Hindlimb muscle (tissue), 1 donor: ENCODE measurements around the gene SETD6. TPM values are rescaled to one million over a fixed set of nuclear protein-coding genes. Genes with fewer than 3 reads are reported as not detected.
"Not testable (repeated sequence)": the region's sequence is repeated elsewhere in the genome, so short reads cannot be mapped to it uniquely, and the experiment has no call there.

Experiments
- DNase-seq: peaks from one replicate; pipeline ENCODE4 v3.0.0-alpha.2; 2013
- polyA plus RNA-seq: library from polyadenylated mRNA; unstranded; fragments of 120-200 nt; gene quantifications from one replicate; pipeline ENCODE4 v1.2.1, GENCODE V29; 2013; ENCODE audit not compliant: insufficient read length

SETD6 gene, protein sequence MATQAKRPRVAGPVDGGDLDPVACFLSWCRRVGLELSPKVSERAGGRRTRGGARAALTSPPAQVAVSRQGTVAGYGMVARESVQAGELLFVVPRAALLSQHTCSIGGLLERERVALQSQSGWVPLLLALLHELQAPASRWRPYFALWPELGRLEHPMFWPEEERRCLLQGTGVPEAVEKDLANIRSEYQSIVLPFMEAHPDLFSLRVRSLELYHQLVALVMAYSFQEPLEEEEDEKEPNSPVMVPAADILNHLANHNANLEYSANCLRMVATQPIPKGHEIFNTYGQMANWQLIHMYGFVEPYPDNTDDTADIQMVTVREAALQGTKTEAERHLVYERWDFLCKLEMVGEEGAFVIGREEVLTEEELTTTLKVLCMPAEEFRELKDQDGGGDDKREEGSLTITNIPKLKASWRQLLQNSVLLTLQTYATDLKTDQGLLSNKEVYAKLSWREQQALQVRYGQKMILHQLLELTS
- 16.9 TPM for polyA plus RNA-seq

DNA sequence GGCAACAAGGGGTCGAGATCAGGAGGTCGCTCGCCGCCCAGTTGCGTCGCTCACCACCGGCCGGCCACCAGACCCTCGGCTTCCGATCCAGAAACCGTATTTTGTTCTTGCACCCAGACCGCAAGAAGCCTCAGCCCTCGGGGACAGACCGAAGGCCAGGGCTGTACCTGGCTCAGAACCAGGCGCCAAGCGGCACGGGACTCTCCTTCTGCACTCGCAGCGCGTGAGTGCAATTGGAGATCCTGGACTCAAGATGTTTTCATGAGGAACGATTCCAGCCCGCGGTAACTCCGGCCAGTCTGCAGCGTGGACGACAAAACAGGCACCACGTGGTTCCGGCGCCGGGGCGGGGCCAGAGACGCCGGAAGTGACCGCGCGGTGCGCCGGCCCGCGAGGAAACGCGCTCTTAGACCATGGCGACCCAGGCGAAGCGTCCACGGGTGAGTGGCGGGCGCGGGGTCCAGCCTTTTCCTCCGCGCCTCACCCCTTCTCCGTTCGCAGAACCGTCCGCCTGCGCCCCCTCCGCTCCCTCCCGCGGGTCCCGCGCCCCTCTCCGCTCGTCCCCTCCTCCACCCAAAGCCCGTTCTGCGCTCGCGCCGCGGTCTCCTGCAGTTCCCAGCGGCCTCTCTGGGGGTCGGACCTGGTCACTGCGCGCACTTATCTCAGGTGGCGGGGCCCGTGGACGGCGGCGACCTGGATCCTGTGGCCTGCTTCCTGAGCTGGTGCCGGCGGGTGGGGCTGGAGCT lies at the start of gene SETD6:
Gene SETD6 (plus strand): TSS at position 393 of the 746 bp plus-strand sequence. CDS start 21 bp downstream, at position 414.
- DNase-seq: peak; percentile 92

DNA sequence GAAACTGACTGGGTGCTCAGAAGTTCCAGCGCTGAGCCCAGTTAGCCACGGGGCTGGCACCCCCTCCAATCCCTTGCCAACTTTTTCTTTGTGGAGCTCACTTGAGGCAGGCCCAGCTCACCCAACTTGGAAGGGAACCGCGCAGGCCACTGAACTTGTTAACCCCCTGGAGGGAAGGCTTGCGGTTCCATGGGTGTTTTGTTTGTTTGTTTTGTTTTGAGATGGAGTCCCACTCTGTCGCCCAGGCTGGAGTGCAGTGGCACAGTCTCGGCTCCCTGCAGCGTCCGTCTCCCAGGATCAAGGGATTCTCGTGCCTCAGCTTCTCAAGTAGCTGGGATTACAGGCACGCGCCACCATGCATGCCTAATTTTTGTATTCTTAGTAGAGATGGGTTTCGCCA lies 49.5 kb upstream of the SETD6 start:
- DNase-seq: no peak

DNA sequence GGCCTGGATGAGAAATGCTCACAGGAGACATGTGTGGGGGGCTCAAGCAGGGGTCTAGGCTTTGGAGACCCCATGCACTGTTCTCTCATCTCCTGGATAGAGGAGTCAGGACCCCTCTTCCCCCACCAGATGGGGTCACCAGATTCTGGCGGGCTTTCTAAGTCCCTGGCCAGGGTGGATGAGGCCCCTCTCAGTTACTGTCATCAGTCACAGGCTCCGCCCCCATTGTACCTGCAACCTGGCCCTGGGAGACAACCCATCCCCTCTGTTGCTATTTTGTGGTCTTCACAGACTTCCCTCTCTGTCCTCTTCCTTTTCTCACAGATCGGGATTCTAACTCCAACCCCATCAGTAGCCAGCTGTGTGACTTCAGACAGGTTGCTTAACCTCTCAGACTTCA lies 48.9 kb upstream of the SETD6 start:
- no peak for DNase-seq

DNA sequence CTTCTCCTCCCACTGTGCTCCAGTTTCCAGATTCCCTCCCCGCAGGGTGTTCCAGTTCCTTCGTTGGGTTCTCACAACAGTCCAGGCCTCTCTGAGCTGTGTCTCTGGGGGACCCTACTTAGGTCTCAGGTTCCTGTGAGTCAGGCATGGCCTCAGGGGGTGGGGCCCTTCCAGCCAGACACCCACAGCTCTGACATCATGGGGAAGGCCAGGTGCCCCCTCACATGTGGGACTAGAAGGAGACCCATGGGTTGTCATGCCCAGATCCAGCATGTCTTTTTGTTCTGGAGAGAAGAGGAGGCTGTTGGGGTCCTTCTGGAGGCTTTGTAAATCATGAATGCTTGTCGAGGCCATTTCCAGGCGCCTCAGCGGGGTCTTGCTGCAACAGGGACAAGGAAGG lies 47.4 kb upstream of the SETD6 start:
- DNase-seq: no peak

DNA sequence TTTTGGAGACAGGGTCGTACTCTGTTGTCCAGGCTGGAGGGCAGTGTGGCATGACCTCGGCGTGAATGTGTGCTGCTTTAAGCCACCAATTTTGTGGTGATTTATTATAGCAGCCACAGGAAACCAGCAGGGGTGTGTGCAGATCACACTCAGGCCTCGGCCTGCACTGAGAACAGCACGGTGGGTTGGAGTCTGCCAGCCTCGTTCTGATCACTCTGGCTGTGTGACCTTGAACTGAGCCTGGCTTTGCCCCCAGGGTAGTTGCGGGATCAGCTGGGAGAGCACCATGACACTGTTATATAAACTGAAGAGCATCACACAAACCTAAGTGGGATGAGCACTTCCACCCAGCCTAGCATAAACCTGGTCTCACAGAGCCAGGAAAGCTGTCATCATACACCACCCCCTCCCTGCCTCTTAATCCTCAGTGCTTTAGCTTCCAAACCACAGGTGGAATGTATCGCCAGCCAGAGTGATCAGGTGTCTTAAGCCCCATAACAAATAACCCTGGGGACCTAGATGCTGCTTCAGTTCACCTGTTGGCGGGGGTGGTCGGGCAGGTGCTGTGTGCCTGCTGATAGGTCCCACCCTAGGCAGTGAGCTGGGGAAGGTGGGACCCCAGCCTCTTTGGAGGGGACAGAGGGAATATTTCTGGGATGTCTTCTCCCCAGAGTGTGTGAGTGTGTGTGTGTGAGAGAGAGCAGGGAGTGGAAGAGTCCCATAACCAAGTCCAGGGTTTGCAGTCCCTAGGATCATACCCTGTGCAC lies 43.9 kb upstream of the SETD6 start:
- DNase-seq: no peak

DNA sequence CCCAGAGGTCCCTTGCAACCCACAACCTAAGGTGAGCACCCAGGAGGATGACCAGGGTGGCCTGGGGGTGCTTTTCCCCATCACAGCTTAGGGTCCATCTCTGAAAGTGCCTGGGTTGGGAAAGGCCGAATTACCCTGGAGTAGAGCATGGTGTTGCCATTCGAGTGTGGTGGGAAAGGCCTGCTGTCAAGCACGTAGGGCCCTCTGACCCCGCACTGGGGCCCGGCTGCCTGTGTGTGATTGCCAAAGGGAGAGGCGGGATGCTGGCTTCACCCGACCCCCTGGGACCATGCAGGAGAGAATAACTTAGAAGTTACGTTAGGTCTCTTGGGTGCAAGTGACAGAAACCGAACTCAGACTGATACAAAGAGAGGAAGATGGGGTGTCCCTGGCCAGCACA lies 43.1 kb upstream of the SETD6 start:
- no peak for DNase-seq

DNA sequence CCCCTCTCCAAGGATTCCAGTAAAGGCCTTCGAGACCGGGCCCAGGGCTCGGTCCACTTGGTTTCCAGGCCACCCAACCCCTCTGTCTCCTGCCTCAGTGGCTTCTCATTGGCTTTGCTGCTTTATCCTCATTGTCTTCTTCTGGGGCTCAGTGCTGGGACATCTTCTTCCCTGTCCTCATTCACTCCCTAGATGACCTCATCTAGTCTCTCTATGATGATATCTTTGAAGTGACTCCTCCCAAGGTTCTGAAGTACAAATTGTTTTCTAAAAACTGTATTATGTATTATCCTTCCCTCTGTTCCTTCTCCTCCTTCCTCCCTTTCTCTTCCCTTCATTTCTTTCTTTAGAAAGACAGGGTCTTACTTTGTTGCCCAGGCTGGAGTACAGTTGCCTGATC lies 42.5 kb upstream of the SETD6 start:
- DNase-seq: no peak

DNA sequence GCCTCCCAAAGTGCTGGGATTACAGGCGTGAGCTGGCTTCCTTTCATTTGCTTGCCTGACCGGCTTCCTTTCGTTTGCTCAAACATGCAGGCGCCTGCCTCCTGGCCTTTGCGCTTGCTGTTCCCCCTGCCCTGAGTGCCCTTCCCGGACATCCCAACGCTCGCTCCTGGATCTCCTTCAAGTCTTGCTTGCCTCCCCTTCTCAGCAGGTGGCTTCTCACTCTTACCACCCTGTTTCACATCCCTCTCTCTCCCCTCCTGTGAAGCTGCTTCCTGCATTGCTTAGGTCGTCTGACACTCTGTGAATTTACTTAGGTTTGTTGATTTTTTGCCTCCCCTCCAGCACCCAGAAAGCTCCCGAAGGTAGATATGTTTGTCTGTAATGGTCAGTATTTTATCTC lies 41.0 kb upstream of the SETD6 start:
- no peak for DNase-seq

DNA sequence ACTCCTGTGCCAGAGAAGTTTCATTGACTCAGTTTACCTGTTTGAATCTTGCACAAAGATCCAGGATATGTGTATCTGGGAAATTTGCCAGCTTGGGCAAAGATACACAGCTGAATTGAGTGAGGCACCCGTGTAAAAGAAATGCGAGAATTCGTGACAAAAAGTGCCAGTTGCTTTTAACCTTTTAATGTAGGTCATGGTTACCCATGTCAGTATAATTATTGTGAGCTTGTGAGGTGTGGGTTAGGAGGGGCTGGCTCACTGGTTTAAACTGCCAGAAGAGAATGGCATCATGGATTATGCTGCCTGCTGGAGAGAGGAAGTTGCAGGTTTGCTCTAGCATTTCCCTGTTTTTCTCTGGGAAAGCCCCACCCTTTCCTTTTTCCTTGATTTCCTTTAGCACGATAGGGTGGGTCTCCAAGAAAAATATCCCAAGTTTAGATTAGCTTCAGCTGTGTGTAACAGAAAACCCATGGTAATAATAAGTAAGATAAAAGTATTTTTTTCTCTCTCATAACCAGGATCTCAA lies 40.2 kb upstream of the SETD6 start:
- DNase-seq: no peak

DNA sequence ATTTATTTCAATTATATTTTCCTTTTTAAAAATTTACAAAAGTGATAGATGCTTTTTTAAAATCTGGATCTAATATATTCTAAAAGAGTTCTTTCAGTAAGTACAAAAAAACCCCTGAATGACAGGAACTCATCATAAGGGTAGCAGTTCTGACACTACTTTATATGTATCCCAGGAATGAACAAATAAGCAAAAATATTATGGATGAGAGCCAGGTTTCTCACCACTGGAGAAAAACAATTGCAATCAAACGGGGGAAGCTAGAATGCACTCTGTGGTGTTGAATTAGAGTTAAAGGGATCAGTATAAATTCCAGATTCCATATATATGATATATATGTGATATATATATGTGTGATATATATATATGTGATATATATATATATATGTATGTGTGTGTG lies 38.5 kb upstream of the SETD6 start:
- no peak for DNase-seq

DNA sequence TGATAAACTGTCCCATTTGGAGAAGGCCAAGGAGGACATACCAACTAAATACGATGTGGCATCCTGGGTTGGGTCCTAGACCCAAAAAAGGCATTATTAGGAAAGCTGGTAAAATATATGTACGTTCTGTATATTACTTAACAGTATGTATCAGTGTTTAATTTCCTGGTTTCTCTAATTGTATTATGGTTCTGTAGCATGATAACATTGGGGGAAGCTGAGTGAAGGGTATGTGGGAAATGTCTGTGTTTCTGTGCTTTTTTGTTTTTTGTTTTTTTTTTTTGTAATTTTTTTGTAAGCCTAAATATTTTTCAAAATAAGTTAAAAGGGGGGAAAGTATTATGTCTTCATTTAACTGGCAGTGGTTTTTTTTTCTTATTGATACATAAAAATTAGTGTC lies 36.9 kb upstream of the SETD6 start:
- no peak for DNase-seq

DNA sequence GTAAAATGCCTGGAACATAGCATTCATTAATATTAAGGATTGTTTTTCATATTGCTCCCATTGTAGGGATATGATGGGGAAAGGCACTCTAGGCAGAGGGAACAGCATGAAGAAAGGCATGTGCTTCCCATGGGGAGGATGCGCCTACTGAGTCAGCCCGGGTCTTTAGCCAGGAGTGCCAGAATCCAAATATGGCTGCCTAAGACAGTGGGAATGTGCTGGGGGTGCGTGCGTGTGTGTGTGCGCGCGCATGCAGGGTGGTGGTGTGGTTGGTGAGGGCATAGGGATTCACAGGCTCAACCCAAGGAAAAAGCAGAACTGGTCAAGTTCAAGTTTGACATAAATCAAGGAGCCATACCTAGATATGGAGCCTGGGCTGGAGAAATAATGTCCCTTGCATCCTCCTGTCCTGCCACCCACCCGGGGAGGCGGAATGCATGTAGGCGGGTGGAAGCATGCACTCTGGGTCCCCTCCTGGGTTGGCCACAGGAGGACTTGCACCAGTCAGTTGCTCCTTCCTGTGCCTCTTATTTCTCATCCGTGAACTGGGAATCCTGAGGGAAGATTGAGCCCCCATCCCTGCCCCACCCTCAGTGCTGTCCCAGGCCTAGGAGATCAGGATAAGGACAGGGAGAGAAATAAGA lies 34.0 kb upstream of the SETD6 start:
- DNase-seq: no peak

DNA sequence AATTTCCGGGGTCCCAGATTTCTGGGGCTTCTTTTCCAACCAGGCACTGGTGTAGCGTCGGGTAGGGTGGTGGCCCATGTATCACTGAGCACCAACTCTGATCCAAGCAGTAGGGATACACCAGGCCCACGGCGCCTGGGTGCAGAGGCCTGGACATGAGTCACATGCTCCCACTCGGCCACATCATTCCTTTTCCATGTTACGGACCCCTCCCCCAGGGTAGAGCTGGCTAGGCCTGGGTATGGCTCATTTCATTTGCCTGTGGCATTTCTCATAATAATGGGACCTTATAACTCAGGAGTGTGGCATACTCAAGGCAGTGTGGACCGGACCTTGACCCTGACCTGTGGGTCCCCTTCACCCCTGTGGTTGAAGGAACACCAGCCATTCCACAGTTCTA lies 33.4 kb upstream of the SETD6 start:
- DNase-seq: no peak

DNA sequence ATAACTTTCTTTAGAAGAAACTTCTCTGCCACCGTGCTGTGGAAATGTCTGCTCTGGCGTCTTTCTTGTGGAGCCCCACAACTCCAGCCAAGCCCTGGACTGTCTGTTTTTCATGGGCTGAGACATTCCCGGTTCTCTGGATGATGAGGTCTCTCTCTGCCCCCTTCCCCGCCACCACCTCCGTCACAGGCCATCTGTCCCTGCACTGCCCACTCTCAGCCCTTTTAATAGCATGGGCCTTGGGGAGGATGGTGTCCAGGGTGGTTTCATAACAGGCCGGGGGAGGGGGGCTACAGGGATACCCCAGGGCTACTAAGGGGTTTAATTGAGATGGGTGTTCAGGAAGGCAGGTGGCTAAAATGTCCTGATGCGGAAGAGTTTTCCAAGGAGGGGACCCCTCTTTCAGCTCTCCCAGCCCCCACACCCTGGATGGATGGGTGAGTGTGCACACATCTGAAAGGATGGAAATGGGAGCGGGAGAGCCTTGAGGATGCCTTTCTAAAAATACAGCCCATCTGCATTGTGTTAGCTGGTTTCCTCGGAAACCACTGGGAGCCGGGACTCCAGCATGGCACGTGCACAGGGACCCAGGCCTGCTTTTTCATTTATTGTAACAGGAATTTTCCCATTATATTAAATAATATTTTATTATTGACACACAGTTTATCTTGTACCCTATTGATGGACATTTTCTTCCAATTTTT lies 30.0 kb upstream of the SETD6 start:
- DNase-seq: no peak

DNA sequence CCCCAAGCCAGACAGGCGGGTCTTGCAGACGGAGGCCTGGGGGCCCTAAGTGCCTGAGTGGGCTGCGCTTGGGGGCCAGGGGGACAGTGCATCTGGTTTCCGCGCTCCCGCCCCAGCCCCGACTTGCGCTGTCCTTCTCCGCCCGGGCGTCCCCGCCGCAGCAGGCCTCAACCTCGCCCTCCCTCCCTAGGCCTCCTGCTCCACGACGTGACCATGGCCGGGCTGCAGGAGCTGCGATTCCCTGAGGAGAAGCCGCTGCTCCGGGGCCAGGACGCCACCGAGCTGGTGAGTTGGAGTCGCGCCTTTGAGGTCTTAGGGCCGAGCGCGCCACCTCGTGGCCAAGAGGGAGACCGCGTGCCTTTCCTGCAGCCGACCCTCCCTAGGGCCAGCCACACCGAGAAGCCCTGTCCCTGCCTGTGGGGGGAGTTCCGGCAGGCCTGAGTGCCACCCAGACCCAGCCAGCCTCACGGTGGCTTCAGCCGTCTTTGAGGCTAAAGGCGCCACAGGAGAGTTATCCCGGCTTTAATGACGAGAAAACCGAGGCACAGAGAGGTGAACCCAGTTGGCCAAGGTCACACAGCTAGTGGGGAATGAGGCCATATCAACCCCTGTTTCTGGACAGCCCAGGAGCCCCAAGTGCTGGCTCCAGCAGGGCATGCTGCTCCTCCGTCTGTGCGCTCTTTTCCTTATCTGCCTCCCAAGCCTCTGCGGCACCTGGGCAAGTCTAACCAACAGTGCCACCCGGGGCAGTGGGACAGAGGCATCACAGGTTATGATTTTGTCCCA lies 27.6 kb upstream of the SETD6 start:
- peak; percentile 80 for DNase-seq

DNA sequence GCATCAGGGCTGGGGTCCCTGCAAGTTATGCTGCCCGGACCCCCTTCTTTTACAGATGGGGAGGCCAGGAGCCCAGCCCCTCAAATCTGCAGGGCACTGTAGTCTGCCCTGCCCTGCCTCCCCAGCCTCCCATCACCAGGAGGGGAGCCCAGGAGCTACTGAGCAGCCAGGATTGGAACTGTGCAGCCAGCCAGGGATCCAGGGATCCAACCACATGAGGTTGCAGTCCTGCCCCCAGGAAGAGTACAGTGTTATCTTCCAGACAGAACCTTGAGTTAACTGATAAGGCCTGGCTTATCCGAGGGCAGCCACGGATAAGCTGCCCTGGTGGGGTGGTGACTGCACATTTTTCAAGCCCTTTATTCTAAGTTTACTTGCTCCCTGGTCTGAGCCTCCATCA lies 26.8 kb upstream of the SETD6 start:
- DNase-seq: no peak

DNA sequence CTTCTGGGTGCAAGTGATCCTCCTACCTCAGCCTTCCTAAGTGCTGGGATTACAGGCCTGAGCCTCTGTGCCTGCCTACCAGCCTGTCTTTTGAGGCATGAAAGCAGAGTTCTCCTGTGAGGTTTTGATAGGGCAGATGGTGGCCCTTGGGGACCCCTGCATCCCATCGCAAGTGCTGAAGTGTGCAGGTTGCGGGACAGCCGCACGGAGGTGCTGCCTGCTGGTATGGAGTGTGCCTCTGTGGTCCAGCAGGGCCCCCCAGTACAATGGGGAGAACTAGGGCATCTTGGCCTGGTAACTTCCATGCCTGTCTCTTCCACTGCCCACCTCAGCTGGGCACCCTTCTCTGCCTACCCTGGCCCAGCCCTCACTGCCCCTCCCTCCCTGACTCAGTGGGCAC lies 25.3 kb upstream of the SETD6 start:
- no peak for DNase-seq

DNA sequence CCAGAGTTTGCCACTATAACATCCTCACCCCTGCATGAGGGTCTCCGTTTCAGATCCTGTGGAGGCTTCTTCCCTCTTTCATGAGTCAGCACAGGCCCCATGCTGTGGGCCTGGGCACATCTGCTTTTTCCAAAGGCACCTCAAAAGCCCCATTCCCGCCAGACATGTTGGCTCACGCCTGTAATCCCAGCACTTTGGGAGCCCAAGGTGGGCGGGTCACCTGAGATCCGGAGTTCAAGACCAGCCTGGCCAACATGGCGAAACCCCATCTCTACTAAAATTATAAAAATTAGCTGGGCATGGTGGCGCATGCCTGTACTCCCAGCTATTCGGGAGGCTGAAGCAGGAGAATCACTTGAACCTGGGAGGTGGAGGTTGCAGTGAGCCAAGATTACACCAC lies 24.8 kb upstream of the SETD6 start:
- DNase-seq: not testable (repeated sequence)

DNA sequence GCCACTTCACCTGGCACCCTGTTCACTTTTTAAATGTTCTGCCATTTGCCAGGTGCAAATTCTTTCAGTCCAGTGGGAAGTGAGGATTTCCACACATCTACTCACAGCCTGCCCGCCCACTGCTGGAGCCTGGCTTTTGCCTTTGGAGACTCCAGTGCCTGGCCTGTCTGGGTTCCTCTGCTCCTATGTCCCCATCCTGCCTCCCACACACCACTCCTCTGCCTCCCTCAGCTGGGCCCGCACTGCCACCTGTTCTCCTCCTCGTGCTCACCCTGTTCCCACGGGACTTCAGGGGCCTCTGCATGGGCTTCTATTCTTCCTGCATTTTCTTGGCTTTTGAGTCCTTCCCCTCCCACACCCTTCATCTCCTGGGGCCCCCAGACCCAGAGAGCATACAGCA lies 23.3 kb upstream of the SETD6 start:
- DNase-seq: no peak

DNA sequence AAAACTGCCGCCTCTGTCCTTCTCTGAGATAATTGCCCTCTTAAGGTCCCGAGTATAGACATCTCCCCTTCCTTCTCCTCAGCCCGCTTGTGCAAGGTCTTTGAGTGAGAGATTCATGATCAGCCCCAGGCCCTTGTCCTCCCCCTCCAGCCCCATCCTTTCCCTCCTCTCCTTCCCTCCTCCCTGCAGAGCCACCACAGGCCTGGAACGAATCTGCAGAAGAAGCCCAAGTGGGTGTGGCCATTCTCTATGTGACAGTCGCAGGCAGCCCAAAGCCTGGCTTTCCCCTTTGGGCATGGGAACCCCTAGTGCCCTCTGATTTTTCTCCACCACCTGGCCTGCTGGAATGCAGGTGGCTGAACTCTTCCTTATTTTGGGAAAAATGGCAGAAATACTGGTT lies 22.6 kb upstream of the SETD6 start:
- no peak for DNase-seq
